Right lobe of liver (tissue), 6 donors: ENCODE results near the gene ZNF444. TPM values are rescaled to one million over a fixed set of nuclear protein-coding genes. Genes with fewer than 3 reads are reported as not detected.

Experiments
- ATAC-seq, 4 donors: fragments of 200-7000 bp; cut with Tn5 transposase; one replicate each; pipeline ENCODE4 v1.9.1; 2020; ENCODE audit warnings: mild to moderate bottlenecking in 4 of 4, moderate library complexity in 4 of 4
- DNase-seq, 3 donors: peaks; one replicate each; pipeline ENCODE4 v3.0.0-alpha.2; 2020
- H3K27ac ChIP-seq, 3 donors: fragments of 200-600 bp; one replicate each; pipeline ENCODE4 v1.8.0; 2022
- H3K27me3 ChIP-seq, 2 donors: fragments of 200-600 bp; one replicate each; pipeline ENCODE4 v1.8.0; 2022
- H3K36me3 ChIP-seq, 4 donors: fragments of 200-600 bp; sonication (generic) in 1 of 4; one replicate each; pipeline versions ENCODE4 v1.5.1 to v1.8.0; 2017 to 2022; ENCODE audit warnings: control low read depth in 1 of 4
- H3K4me1 ChIP-seq, 4 donors: fragments of 200-600 bp; sonication (generic) in 1 of 4; one replicate each; pipeline versions ENCODE4 v1.5.1 to v1.8.0; 2017 to 2022; ENCODE audit warnings: control low read depth in 1 of 4
- H3K4me3 ChIP-seq, 3 donors: fragments of 200-600 bp; one replicate each; pipeline ENCODE4 v1.8.0; 2022
- H3K9me3 ChIP-seq, 4 donors: fragments of 200-600 bp; sonication (generic) in 1 of 4; one replicate each; pipeline versions ENCODE4 v1.5.1 to v1.8.0; 2017 to 2022; ENCODE audit warnings: control low read depth in 1 of 4
- CTCF ChIP-seq, 4 donors: fragments of 200-600 bp in 3 of 4; fragments of 450-650 bp in 1 of 4; IDR thresholded peaks; one replicate each; pipeline versions ENCODE4 v1.5.1 to v1.8.0; 2016 to 2022; ENCODE audit warnings: antibody characterized with exemption in 4 of 4, mild to moderate bottlenecking in 2 of 4
- POLR2A ChIP-seq: fragments of 450-650 bp; IDR thresholded peaks from one replicate; pipeline ENCODE4 v1.6.1; 2017; ENCODE audit warnings: antibody characterized with exemption, mild to moderate bottlenecking
- WGBS: methylation state at CpG from one replicate; pipeline ENCODE4 v1.1.6; 2018; ENCODE audit warnings: low coverage, low lambda C conversion rate; ENCODE audit not compliant: insufficient coverage; ENCODE audit errors: missing lambda C conversion rate; 5-methylcytosine and 5-hydroxymethylcytosine counted together
- intact Hi-C, 2 donors: fragments of 100-400 bp; cut with DNase I; formaldehyde crosslinking; loops; one replicate each; pipeline versions ENCODE4 v1.11.2 to v1.14.1; 2022
- total RNA-seq, 6 experiments: library from RNA; depleted of rRNA in 2 of 6; stranded (reverse); fragments of >200 nt in 2 of 6; fragmentation: NEBNext Ultra II Directional in 3 of 6; extraction: Animal tissue kit (Norgen Biotek cat#: 25700) in 3 of 6; gene quantifications; one replicate each; pipeline versions ENCODE4 v1.1.0 to v1.2.4, GENCODE V29; 2016 to 2023
- donor health status: DM: no; HTN: yes; CAD: no.
- donor health status: DM: no; HTN: no; CAD: no.
- donor health status: DM: no; HTN: no; CAD: no.
- donor health status: DM: no; HTN: yes; CAD: no.
- donor health status: DM: no; HTN: yes; CAD: no.

Gene ZNF444
- total RNA-seq, 6 experiments from 2014 or later: 23.2 to 38.4 (median 30.8) TPM

DNA sequence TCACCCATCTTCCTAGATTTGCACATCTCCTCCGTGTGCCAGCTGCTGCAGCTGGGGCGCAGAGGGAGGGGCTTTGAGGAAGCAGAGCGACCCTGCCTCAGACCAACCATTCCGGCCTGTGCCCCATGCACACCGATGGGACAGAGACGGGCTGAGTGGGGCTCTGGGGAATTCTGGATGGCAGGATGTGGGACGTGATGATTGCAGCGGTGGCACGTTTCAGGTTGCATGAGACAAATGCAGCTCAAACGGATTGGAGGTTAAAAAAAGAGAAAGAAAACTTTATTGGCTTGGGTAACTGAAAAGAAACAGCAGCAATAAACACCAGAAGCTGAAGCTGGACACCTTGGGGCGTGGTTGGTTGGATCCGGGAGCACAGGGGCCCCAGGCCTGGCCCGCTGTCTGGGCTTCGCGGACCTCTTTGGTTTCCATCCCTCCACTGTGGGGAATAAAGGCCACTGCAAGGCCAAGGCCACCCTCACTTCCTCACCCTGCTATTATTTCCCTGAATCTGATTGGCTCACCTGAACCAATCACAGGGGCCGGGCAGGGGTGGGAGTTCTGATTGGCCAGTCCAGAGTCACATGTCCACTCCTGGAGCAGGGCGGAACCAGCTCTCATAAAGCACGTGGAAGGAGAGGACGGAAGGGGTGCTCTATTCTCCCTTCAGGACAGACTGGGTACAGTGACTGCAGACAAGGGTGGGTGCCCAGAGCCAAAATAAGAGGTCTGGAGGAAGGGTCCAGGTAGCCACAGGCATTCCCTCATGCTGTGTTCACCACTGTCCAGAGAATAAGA is 13.9 kb upstream of the ZNF444 start:
- no peak for ATAC-seq
- H3K4me1 ChIP-seq: peaks cover 0 to under 1% (median 0%) of the 10 kb centered on the region in 4 donors
- no peaks in the 10 kb centered on the region for H3K9me3 ChIP-seq
- DNase-seq: no peak
- no peaks in the 10 kb centered on the region for H3K27me3 ChIP-seq
- TF ChIP-seq POLR2A (no peak), CTCF (IDR thresholded peaks at IDR 0.05) (no peak)
- H3K4me3 ChIP-seq: no peak overlapping the region
- intact Hi-C loops: no loop called here
- H3K36me3 ChIP-seq: no peaks in the 10 kb centered on the region
- 78% methylated on average over 10 of the region's 19 CpGs for WGBS
- H3K27ac ChIP-seq: no peak overlapping the region

DNA sequence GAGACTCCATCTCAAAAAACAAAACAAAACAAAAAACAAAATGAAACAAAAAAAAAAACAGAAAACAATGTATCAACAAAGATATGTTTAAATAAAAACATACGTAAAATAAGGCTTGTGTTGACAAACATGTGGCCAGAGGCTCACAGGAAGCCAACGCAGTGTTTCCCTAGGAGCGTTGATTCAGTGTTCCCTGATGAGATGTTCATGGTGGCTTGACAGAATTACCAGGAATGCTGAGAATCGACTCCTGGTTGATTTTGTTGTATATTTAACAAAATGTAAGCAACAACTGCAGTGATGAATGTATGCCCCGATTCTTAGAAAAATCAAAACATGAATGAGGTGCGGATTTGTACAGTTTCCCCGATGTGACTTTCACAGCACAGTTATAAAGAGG is 11.1 kb upstream of the ZNF444 start:
- ATAC-seq (no peak), DNase-seq (no peak)
- Histone ChIP-seq H3K27ac (no peak overlapping the region), H3K27me3 (no peaks in the 10 kb centered on the region), H3K4me1 (peaks cover 0 to 4% (median 0%) of the 10 kb centered on the region in 4 donors), H3K4me3 (no peak overlapping the region), H3K9me3 (no peaks in the 10 kb centered on the region), H3K36me3 (no peaks in the 10 kb centered on the region)
- no peak for TF ChIP-seq CTCF (IDR thresholded peaks at IDR 0.05)
- no peak for TF ChIP-seq POLR2A
- intact Hi-C loops: no loop called here
- 77% methylated on average over 7 of the region's 7 CpGs for WGBS

DNA sequence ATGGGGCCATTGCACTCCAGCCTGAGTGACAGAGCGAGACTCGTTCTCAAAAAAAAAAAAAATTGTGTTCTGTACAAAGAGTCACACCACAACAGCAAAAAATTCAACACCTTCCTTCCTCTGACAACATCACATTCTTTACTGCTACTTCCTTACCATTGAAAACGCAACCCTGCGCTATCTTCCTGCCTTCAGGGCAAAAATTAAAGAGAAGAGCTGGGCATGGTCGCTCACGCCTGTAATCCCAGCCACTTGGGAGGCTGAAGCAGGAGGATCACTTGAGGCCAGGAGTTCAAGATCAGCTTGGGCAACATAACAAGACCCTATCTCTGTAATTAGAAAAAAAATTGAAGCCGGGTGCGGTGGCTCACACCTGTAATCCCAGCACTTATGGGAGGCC is 9.4 kb upstream of the ZNF444 start:
- Histone ChIP-seq H3K4me3 (no peak overlapping the region), H3K4me1 (peaks cover 0 to 11% (median 3%) of the 10 kb centered on the region in 4 donors), H3K27ac (no peak overlapping the region), H3K27me3 (no peaks in the 10 kb centered on the region), H3K36me3 (no peaks in the 10 kb centered on the region), H3K9me3 (no peaks in the 10 kb centered on the region)
- DNase-seq (no peak), ATAC-seq (no peak)
- WGBS: 86% methylated on average over 7 of the region's 8 CpGs
- intact Hi-C loops: no loop called here
- TF ChIP-seq POLR2A: no peak
- no peak for TF ChIP-seq CTCF (IDR thresholded peaks at IDR 0.05)

GRCh38 chr19:56132316-56132822 is 8.7 kb upstream of the ZNF444 start:
- intact Hi-C loops: no loop called here
- H3K4me1 ChIP-seq: peaks cover 0 to 19% (median 7%) of the 10 kb centered on the region in 4 donors
- WGBS: 54% methylated on average over 14 of the region's 14 CpGs
- no peak overlapping the region for H3K4me3 ChIP-seq
- no peaks in the 10 kb centered on the region for H3K27me3 ChIP-seq
- DNase-seq (no peak), ATAC-seq (peak in 2 of 4 donors; percentile 33 to 53)
- no peaks in the 10 kb centered on the region for H3K36me3 ChIP-seq
- no peak for TF ChIP-seq CTCF (IDR thresholded peaks at IDR 0.05)
- TF ChIP-seq POLR2A: no peak
- H3K27ac ChIP-seq: no peak overlapping the region
- H3K9me3 ChIP-seq: no peaks in the 10 kb centered on the region
